HepG2 (cell line): ENCODE measurements around the gene NCOA4. TPM values are rescaled to one million over a fixed set of nuclear protein-coding genes. Genes with fewer than 3 reads are reported as not detected.

Experiments used
- BCL6 ChIP-seq: IDR thresholded peaks from 2 replicates; pipeline ENCODE4 v1.6.1; 2016; ENCODE audit warnings: missing genetic modification reagents, missing compliant biosample characterization
- EP300 ChIP-seq, 3 experiments: sonication (generic) in 1 of 3; formaldehyde crosslinking in 1 of 3; IDR thresholded peaks; 2 replicates each; pipeline versions ENCODE4 v1.5.1 to v1.6.1; 2011 to 2020; ENCODE audit warnings: low read depth in 2 of 3, low read length in 2 of 3, borderline replicate concordance in 1 of 3, improper control_type of control experiment in 1 of 3, mild to moderate bottlenecking in 1 of 3, missing genetic modification reagents in 1 of 3, moderate library complexity in 1 of 3
- GATAD1 ChIP-seq: IDR thresholded peaks from 2 replicates; pipeline ENCODE4 v1.6.1; 2016; ENCODE audit warnings: missing genetic modification reagents, missing compliant biosample characterization
- HNF4A ChIP-seq: sonication (generic); formaldehyde crosslinking; IDR thresholded peaks from 2 replicates; pipeline ENCODE4 v1.4.0; 2020; ENCODE audit warnings: missing genetic modification reagents
- MED13 ChIP-seq: sonication (generic); formaldehyde crosslinking; IDR thresholded peaks from 2 replicates; pipeline ENCODE4 v1.5.0; 2020; ENCODE audit warnings: missing genetic modification reagents
- NFKBIZ ChIP-seq: IDR thresholded peaks from 2 replicates; pipeline ENCODE4 v1.6.1; 2018; ENCODE audit warnings: missing genetic modification reagents, missing compliant biosample characterization
- PAXIP1 ChIP-seq: sonication (generic); formaldehyde crosslinking; conservative IDR thresholded peaks from 2 replicates; pipeline ENCODE4 v1.4.0; 2020; ENCODE audit warnings: mild to moderate bottlenecking, missing genetic modification reagents, moderate library complexity
- PITX1 ChIP-seq: sonication (generic); formaldehyde crosslinking; IDR thresholded peaks from 2 replicates; pipeline ENCODE4 v1.5.1; 2020; ENCODE audit warnings: mild to moderate bottlenecking, missing genetic modification reagents
- RXRB ChIP-seq: IDR thresholded peaks from 2 replicates; pipeline ENCODE4 v1.6.1; 2016; ENCODE audit warnings: borderline replicate concordance, missing genetic modification reagents, missing compliant biosample characterization
- SNAI1 ChIP-seq: sonication (generic); formaldehyde crosslinking; IDR thresholded peaks from 2 replicates; pipeline ENCODE4 v1.5.0; 2020; ENCODE audit warnings: mild to moderate bottlenecking, missing genetic modification reagents, borderline replicate concordance
- SOX5 ChIP-seq: IDR thresholded peaks from 2 replicates; pipeline ENCODE4 v1.6.1; 2016; ENCODE audit warnings: borderline replicate concordance
- SSRP1 ChIP-seq: IDR thresholded peaks from 2 replicates; pipeline ENCODE4 v1.6.1; 2016; ENCODE audit warnings: control low read depth
- TBX3 ChIP-seq: fragments of 450-650 bp; IDR thresholded peaks from 2 replicates; pipeline ENCODE4 v1.6.1; 2017; ENCODE audit warnings: antibody characterized with exemption, mild to moderate bottlenecking, inconsistent platforms, borderline replicate concordance
- TCF12 ChIP-seq, 2 experiments: fragments of 450-650 bp in 1 of 2; sonication (generic) in 1 of 2; formaldehyde crosslinking in 1 of 2; IDR thresholded peaks; 2 replicates each; pipeline versions ENCODE4 v1.6.1 to v1.8.0; 2017 to 2022; ENCODE audit warnings: antibody characterized with exemption in 1 of 2, mild to moderate bottlenecking in 1 of 2, missing genetic modification reagents in 1 of 2, moderate library complexity in 1 of 2
- THRA ChIP-seq: sonication (generic); formaldehyde crosslinking; IDR thresholded peaks from 2 replicates; pipeline ENCODE4 v1.4.0; 2020; ENCODE audit warnings: missing genetic modification reagents, borderline replicate concordance
- ZNF552 ChIP-seq: sonication (generic); formaldehyde crosslinking; IDR thresholded peaks from 2 replicates; pipeline ENCODE4 v1.9.0; 2022; ENCODE audit warnings: missing genetic modification reagents, mild to moderate bottlenecking, borderline replicate concordance
- ZNF704 ChIP-seq: sonication (generic); formaldehyde crosslinking; IDR thresholded peaks from 2 replicates; pipeline ENCODE4 v1.8.1; 2023; ENCODE audit warnings: mild to moderate bottlenecking, inconsistent platforms, moderate library complexity, missing genetic modification reagents, borderline replicate concordance
- polyA plus RNA-seq, 8 experiments: library from polyadenylated mRNA; depleted of rRNA in 3 of 8; stranded (reverse) in 7 of 8; unstranded in 1 of 8; fragments of >200 nt; fragmentation: Illumina TruSeq in 4 of 8; extraction: Trizol in 4 of 8; gene quantifications; 2 replicates each; pipeline versions ENCODE4 v1.2.1 to v1.2.3, GENCODE V29; 2011 to 2016; ENCODE audit warnings: low read depth in 4 of 8, missing spikeins in 1 of 8, mixed read lengths in 1 of 8; ENCODE audit not compliant: insufficient read depth in 1 of 8
- total RNA-seq, 5 experiments: library from RNA; depleted of rRNA; stranded (reverse); fragments of >200 nt; fragmentation: Illumina TruSeq; extraction: Trizol; gene quantifications; 2 replicates each; pipeline ENCODE4 v1.2.3, GENCODE V29; 2016; ENCODE audit warnings: low read depth in 1 of 5
- TF ChIP-seq, protein P1 (sequence below): sonication (generic); formaldehyde crosslinking; IDR thresholded peaks from 2 replicates; pipeline ENCODE4 v1.5.0; 2020; ENCODE audit warnings: missing genetic modification reagents
- TF ChIP-seq, protein P2 (sequence below): IDR thresholded peaks from 2 replicates; pipeline ENCODE4 v1.6.1; 2016; ENCODE audit warnings: mild to moderate bottlenecking, missing biosample characterization, missing genetic modification reagents

Gene NCOA4
- total and polyA plus RNA-seq, 2 of the 13 experiments (the other 11 are each of a cell fraction or from before 2014, with no cell fraction given), result 306 to 400 TPM

DNA sequence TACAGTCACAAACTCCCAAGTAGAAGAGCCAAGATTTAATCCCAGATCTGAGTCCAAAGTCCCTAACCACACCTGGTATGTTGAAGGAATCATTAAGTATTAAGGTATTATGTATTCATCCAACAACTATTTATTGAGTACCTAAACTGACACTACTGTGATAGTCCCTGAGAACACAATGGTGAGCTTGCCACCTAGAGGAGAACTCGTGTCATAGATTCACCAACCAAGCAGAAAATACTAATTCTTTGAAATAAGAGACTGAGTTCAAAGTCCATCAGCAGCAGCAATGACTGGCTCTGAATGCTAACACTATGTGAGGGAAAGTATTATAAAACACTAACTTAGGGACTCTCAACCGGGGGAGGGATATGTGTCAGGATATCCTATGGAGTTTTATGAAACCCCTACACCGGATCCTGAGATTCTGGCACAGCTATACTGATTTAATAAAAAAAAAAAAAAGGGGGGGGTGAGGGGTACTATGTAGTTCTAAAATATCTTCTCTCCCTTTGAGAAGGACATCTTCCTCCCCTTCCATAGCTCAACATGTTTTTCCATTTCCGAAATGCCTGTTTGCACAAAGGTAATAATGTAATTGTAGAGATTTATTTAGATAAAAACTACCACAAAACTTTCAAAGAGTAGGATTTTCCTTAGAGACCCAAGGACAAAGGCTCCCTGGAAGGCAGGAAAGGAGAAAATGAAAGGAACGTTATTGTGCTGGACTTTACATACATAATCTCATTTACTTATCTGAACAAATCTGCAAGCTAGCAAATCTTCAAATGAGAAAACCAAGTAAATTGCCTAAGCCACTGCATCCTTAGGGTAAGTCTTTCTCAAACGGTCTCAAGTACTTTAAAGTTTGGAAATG is 1.6 kb downstream of the NCOA4 start (continued):
- peak; percentile 53; the same call in 1 of the 2 replicates for TF ChIP-seq THRA
- no peak for TF ChIP-seq TCF12 (IDR thresholded peaks at IDR 0.05)
- TF ChIP-seq TCF12 (CRISPR knock-in tag; IDR thresholded peaks at IDR 0.05), result no peak
- TF ChIP-seq ZNF552 (CRISPR knock-in tag), result no peak
- TF ChIP-seq PAXIP1 (CRISPR knock-in tag), result peak; percentile 60
- peak; percentile 75; the same call in 1 of the 2 replicates for TF ChIP-seq RXRB
- no peak for TF ChIP-seq TBX3
- TF ChIP-seq SOX5 (CRISPR knock-in tag), result peak; percentile 64; the same call in 1 of the 2 replicates
- peak in 1 of 2 experiments; percentile 73; a peak in 2 of 4 replicates for TF ChIP-seq EP300 (IDR thresholded peaks at IDR 0.05; ENCODE audit: low read depth in 2 of 2, low read length in 2 of 2)
- no peak for TF ChIP-seq EP300 (CRISPR knock-in tag; IDR thresholded peaks at IDR 0.05; ENCODE audit: borderline replicate concordance)
- TF ChIP-seq GATAD1 (CRISPR knock-in tag), result peak; percentile 69; the same call in 1 of the 2 replicates
- TF ChIP-seq, protein P1, sequence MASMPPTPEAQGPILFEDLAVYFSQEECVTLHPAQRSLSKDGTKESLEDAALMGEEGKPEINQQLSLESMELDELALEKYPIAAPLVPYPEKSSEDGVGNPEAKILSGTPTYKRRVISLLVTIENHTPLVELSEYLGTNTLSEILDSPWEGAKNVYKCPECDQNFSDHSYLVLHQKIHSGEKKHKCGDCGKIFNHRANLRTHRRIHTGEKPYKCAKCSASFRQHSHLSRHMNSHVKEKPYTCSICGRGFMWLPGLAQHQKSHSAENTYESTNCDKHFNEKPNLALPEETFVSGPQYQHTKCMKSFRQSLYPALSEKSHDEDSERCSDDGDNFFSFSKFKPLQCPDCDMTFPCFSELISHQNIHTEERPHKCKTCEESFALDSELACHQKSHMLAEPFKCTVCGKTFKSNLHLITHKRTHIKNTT (CRISPR knock-in tag), result no peak
- TF ChIP-seq HNF4A (CRISPR knock-in tag), result peak; percentile 96
- peak; percentile 15; the same call in 1 of the 2 replicates for TF ChIP-seq PITX1 (CRISPR knock-in tag)
- TF ChIP-seq, protein P2, sequence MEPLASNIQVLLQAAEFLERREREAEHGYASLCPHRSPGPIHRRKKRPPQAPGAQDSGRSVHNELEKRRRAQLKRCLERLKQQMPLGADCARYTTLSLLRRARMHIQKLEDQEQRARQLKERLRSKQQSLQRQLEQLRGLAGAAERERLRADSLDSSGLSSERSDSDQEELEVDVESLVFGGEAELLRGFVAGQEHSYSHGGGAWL, result no peak
- TF ChIP-seq MED13 (CRISPR knock-in tag), result no peak
- no peak for TF ChIP-seq SNAI1 (CRISPR knock-in tag)
- no peak for TF ChIP-seq ZNF704 (CRISPR knock-in tag)
- no peak for TF ChIP-seq NFKBIZ
- peak; percentile 51; the same call in 1 of the 2 replicates for TF ChIP-seq SSRP1 (CRISPR knock-in tag)
- TF ChIP-seq BCL6, result peak; percentile 41; the same call in 1 of the 2 replicates
